ENCODE measurements around the gene KIF26B. TPM values are rescaled to one million over a fixed set of nuclear protein-coding genes. Genes with fewer than 3 reads are reported as not detected.

The KIF26B gene
- total RNA-seq, 1 donor from 2014 or later: 0.13 TPM

GRCh38 chr1:245247356-245247755, 92.6 kb downstream of the KIF26B start:
- Mint-ChIP-seq H3K4me3 (no peak overlapping the region), H3K9me3 (no peaks in the 10 kb centered on the region), H3K36me3 (ENCODE audit: low read depth) (no peaks in the 10 kb centered on the region), H3K27ac (no peak overlapping the region), H3K4me1 (ENCODE audit: low read depth) (no peaks in the 10 kb centered on the region), H3K27me3 (ENCODE audit: insufficient read depth) (no peaks in the 10 kb centered on the region)
- intact Hi-C loops (cut with micrococcal nuclease): no loop called here
- no peak for DNase-seq (ENCODE audit: low spot score)

- Mint-ChIP-seq H3K36me3 (ENCODE audit: low read depth) (no peaks in the 10 kb centered on the region), H3K27me3 (ENCODE audit: insufficient read depth) (no peaks in the 10 kb centered on the region), H3K4me1 (ENCODE audit: low read depth) (no peaks in the 10 kb centered on the region), H3K27ac (no peak overlapping the region), H3K4me3 (no peak overlapping the region), H3K9me3 (no peaks in the 10 kb centered on the region)
- DNase-seq (ENCODE audit: low spot score): no peak
- intact Hi-C loops (cut with micrococcal nuclease): no loop called here
Measured at GRCh38 chr1:245247801-245248200, 93.0 kb downstream of the KIF26B start.

GRCh38 chr1:245248231-245248731, 93.5 kb downstream of the KIF26B start:
- no peaks in the 10 kb centered on the region for H3K4me1 Mint-ChIP-seq (ENCODE audit: low read depth)
- no peak overlapping the region for H3K4me3 Mint-ChIP-seq
- no peak for DNase-seq (ENCODE audit: low spot score)
- H3K27ac Mint-ChIP-seq: no peak overlapping the region
- H3K27me3 Mint-ChIP-seq (ENCODE audit: insufficient read depth): no peaks in the 10 kb centered on the region
- H3K36me3 Mint-ChIP-seq (ENCODE audit: low read depth): no peaks in the 10 kb centered on the region
- intact Hi-C loops (cut with micrococcal nuclease): no loop called here
- H3K9me3 Mint-ChIP-seq: no peaks in the 10 kb centered on the region

GRCh38 chr1:245255783-245256182, 101.0 kb downstream of the KIF26B start:
- intact Hi-C loops (cut with micrococcal nuclease): no loop called here
- Mint-ChIP-seq H3K36me3 (ENCODE audit: low read depth) (no peaks in the 10 kb centered on the region), H3K9me3 (no peaks in the 10 kb centered on the region), H3K27ac (no peak overlapping the region), H3K27me3 (ENCODE audit: insufficient read depth) (peaks cover 3% of the 10 kb centered on the region), H3K4me1 (ENCODE audit: low read depth) (no peaks in the 10 kb centered on the region), H3K4me3 (no peak overlapping the region)
- DNase-seq (ENCODE audit: low spot score): no peak

- intact Hi-C loops (cut with micrococcal nuclease): no loop called here
- Mint-ChIP-seq H3K36me3 (ENCODE audit: low read depth) (no peaks in the 10 kb centered on the region), H3K4me1 (ENCODE audit: low read depth) (no peaks in the 10 kb centered on the region)
Measured at GRCh38 chr1:245256528-245256927, 101.7 kb downstream of the KIF26B start.

GRCh38 chr1:245258271-245258920, 103.6 kb downstream of the KIF26B start:
- Mint-ChIP-seq H3K9me3 (no peaks in the 10 kb centered on the region), H3K27me3 (ENCODE audit: insufficient read depth) (peaks cover 5% of the 10 kb centered on the region), H3K4me1 (ENCODE audit: low read depth) (no peaks in the 10 kb centered on the region), H3K4me3 (no peak overlapping the region), H3K36me3 (ENCODE audit: low read depth) (no peaks in the 10 kb centered on the region), H3K27ac (no peak overlapping the region)
- no peak for DNase-seq (ENCODE audit: low spot score)
- intact Hi-C loops (cut with micrococcal nuclease): no loop called here

More at GRCh38 chr1:245256528-245256927, 101.7 kb downstream of the KIF26B start:
- Mint-ChIP-seq H3K27ac (no peak overlapping the region), H3K27me3 (ENCODE audit: insufficient read depth) (peaks cover 5% of the 10 kb centered on the region), H3K4me3 (no peak overlapping the region), H3K9me3 (no peaks in the 10 kb centered on the region)
- DNase-seq (ENCODE audit: low spot score): no peak

GRCh38 chr1:245260110-245260882, 105.5 kb downstream of the KIF26B start:
- no peaks in the 10 kb centered on the region for H3K36me3 Mint-ChIP-seq (ENCODE audit: low read depth)
- H3K4me1 Mint-ChIP-seq (ENCODE audit: low read depth): no peaks in the 10 kb centered on the region
- intact Hi-C loops (cut with micrococcal nuclease): no loop called here
- DNase-seq (ENCODE audit: low spot score): no peak
- H3K9me3 Mint-ChIP-seq: no peaks in the 10 kb centered on the region
- H3K27ac Mint-ChIP-seq: no peak overlapping the region
- peaks cover 2% of the 10 kb centered on the region for H3K27me3 Mint-ChIP-seq (ENCODE audit: insufficient read depth)
- no peak overlapping the region for H3K4me3 Mint-ChIP-seq

- no peaks in the 10 kb centered on the region for H3K4me1 Mint-ChIP-seq (ENCODE audit: low read depth)
- DNase-seq (ENCODE audit: low spot score): no peak
- H3K27me3 Mint-ChIP-seq (ENCODE audit: insufficient read depth): peaks cover 2% of the 10 kb centered on the region
Measured at GRCh38 chr1:245260883-245261282, 106.1 kb downstream of the KIF26B start.

GRCh38 chr1:245261786-245262185, 107.0 kb downstream of the KIF26B start:
- DNase-seq (ENCODE audit: low spot score): no peak
- no peak overlapping the region for H3K27ac Mint-ChIP-seq
- no peaks in the 10 kb centered on the region for H3K4me1 Mint-ChIP-seq (ENCODE audit: low read depth)
- no peaks in the 10 kb centered on the region for H3K9me3 Mint-ChIP-seq
- H3K4me3 Mint-ChIP-seq: no peak overlapping the region
- no peaks in the 10 kb centered on the region for H3K36me3 Mint-ChIP-seq (ENCODE audit: low read depth)
- peaks cover 2% of the 10 kb centered on the region for H3K27me3 Mint-ChIP-seq (ENCODE audit: insufficient read depth)
- intact Hi-C loops (cut with micrococcal nuclease): no loop called here

More at GRCh38 chr1:245260883-245261282, 106.1 kb downstream of the KIF26B start:
- Mint-ChIP-seq H3K4me3 (no peak overlapping the region), H3K27ac (no peak overlapping the region), H3K9me3 (no peaks in the 10 kb centered on the region), H3K36me3 (ENCODE audit: low read depth) (no peaks in the 10 kb centered on the region)
- intact Hi-C loops (cut with micrococcal nuclease): no loop called here

GRCh38 chr1:245263529-245264095, 108.8 kb downstream of the KIF26B start:
- Mint-ChIP-seq H3K4me1 (ENCODE audit: low read depth) (no peaks in the 10 kb centered on the region), H3K9me3 (no peaks in the 10 kb centered on the region), H3K27me3 (ENCODE audit: insufficient read depth) (peaks cover 2% of the 10 kb centered on the region), H3K27ac (no peak overlapping the region), H3K36me3 (ENCODE audit: low read depth) (no peaks in the 10 kb centered on the region), H3K4me3 (no peak overlapping the region)
- intact Hi-C loops (cut with micrococcal nuclease): no loop called here
- no peak for DNase-seq (ENCODE audit: low spot score)

GRCh38 chr1:245264226-245264625, 109.4 kb downstream of the KIF26B start:
- no peaks in the 10 kb centered on the region for H3K9me3 Mint-ChIP-seq
- H3K27ac Mint-ChIP-seq: no peak overlapping the region
- intact Hi-C loops (cut with micrococcal nuclease): no loop called here
- H3K27me3 Mint-ChIP-seq (ENCODE audit: insufficient read depth): peaks cover 2% of the 10 kb centered on the region
- DNase-seq (ENCODE audit: low spot score): no peak
- H3K4me3 Mint-ChIP-seq: no peak overlapping the region
- no peaks in the 10 kb centered on the region for H3K36me3 Mint-ChIP-seq (ENCODE audit: low read depth)
- H3K4me1 Mint-ChIP-seq (ENCODE audit: low read depth): no peaks in the 10 kb centered on the region

GRCh38 chr1:245266105-245266504, 111.3 kb downstream of the KIF26B start:
- intact Hi-C loops (cut with micrococcal nuclease): no loop called here
- Mint-ChIP-seq H3K9me3 (no peaks in the 10 kb centered on the region), H3K4me3 (no peak overlapping the region), H3K36me3 (ENCODE audit: low read depth) (no peaks in the 10 kb centered on the region), H3K27ac (no peak overlapping the region), H3K4me1 (ENCODE audit: low read depth) (no peaks in the 10 kb centered on the region), H3K27me3 (ENCODE audit: insufficient read depth) (peaks cover 2% of the 10 kb centered on the region)
- no peak for DNase-seq (ENCODE audit: low spot score)

GRCh38 chr1:245270063-245270462, 115.3 kb downstream of the KIF26B start:
- Mint-ChIP-seq H3K27me3 (ENCODE audit: insufficient read depth) (no peaks in the 10 kb centered on the region), H3K36me3 (ENCODE audit: low read depth) (no peaks in the 10 kb centered on the region), H3K4me3 (no peak overlapping the region), H3K9me3 (no peaks in the 10 kb centered on the region), H3K27ac (no peak overlapping the region), H3K4me1 (ENCODE audit: low read depth) (no peaks in the 10 kb centered on the region)
- no peak for DNase-seq (ENCODE audit: low spot score)
- intact Hi-C loops (cut with micrococcal nuclease): no loop called here
